Upper lobe of left lung (tissue), 4 donors: Measurements from ENCODE around the gene MTMR12.
"Not testable (repeated sequence)": the region's sequence is repeated elsewhere in the genome, so short reads cannot be mapped to it uniquely, and the experiment has no call there.

Experiments used
- POLR2A ChIP-seq, 4 donors: fragments of 450-650 bp; IDR thresholded peaks; one replicate each; pipeline ENCODE4 v1.5.1; 2016 to 2017; ENCODE audit warnings: antibody characterized with exemption in 4 of 4, mild to moderate bottlenecking in 2 of 4
- TF ChIP-seq, protein P1 (sequence below), 6 experiments: fragments of 450-650 bp in 4 of 6; fragments of 200-600 bp in 2 of 6; sonication (generic) in 2 of 6; IDR thresholded peaks; one replicate each; pipeline ENCODE4 v1.5.1; 2016 to 2019; ENCODE audit warnings: antibody characterized with exemption in 6 of 6

DNA sequence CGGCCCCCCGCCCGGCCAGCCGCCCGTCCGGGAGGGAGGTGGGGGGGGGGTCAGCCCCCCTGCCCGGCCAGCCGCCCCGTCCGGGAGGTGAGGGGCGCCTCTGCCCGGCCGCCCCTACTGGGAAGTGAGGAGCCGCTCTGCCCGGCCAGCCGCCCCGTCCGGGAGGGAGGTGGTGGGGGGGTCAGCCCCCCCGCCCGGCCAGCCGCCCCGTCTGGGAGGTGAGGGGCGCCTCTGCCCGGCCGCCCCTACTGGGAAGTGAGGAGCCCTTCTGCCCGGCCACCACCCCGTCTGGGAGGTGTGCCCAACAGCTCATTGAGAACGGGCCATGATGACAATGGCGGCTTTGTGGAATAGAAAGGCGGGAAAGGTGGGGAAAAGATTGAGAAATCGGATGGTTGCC, 103.9 kb downstream of the MTMR12 start:
- TF ChIP-seq POLR2A (IDR thresholded peaks at IDR 0.05): not testable (repeated sequence)
- TF ChIP-seq, protein P1, sequence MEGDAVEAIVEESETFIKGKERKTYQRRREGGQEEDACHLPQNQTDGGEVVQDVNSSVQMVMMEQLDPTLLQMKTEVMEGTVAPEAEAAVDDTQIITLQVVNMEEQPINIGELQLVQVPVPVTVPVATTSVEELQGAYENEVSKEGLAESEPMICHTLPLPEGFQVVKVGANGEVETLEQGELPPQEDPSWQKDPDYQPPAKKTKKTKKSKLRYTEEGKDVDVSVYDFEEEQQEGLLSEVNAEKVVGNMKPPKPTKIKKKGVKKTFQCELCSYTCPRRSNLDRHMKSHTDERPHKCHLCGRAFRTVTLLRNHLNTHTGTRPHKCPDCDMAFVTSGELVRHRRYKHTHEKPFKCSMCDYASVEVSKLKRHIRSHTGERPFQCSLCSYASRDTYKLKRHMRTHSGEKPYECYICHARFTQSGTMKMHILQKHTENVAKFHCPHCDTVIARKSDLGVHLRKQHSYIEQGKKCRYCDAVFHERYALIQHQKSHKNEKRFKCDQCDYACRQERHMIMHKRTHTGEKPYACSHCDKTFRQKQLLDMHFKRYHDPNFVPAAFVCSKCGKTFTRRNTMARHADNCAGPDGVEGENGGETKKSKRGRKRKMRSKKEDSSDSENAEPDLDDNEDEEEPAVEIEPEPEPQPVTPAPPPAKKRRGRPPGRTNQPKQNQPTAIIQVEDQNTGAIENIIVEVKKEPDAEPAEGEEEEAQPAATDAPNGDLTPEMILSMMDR (IDR thresholded peaks at IDR 0.05): not testable (repeated sequence)
